OCI-LY1 (cell line): ENCODE data around the gene ATP11A.

ENCODE experiments used
- H2AFZ ChIP-seq: fragments of 200-600 bp; sonication (generic), shearing (Covaris generic); 2 replicates; pipeline ENCODE4 v1.6.0; 2014; ENCODE audit warnings: antibody characterized with exemption, mild to moderate bottlenecking, low read length
- H3F3A ChIP-seq: fragments of 200-600 bp; sonication (generic), shearing (Covaris generic); 2 replicates; pipeline ENCODE4 v1.6.0; 2014; ENCODE audit warnings: mild to moderate bottlenecking, antibody characterized with exemption, low read length, moderate library complexity; ENCODE audit not compliant: insufficient read depth
- H3K27ac ChIP-seq: fragments of 200-600 bp; sonication (generic); 2 replicates; pipeline ENCODE4 v1.5.1; 2014; ENCODE audit warnings: low read length, mixed run types, mild to moderate bottlenecking, low read depth; ENCODE audit not compliant: poor library complexity, severe bottlenecking
- H3K27me3 ChIP-seq: fragments of 200-600 bp; sonication (generic); 2 replicates; pipeline ENCODE4 v1.6.0; 2014; ENCODE audit warnings: antibody characterized with exemption, mild to moderate bottlenecking, low read length, moderate library complexity; ENCODE audit not compliant: insufficient read depth
- H3K36me3 ChIP-seq: fragments of 200-600 bp; sonication (generic); 2 replicates; pipeline ENCODE4 v1.6.1; 2014; ENCODE audit warnings: mild to moderate bottlenecking, antibody characterized with exemption, low read length, moderate library complexity, mixed read lengths; ENCODE audit not compliant: insufficient read depth
- H3K4me1 ChIP-seq: fragments of 200-600 bp; sonication (generic); 2 replicates; pipeline ENCODE4 v1.5.1; 2014; ENCODE audit warnings: mild to moderate bottlenecking, low read length, moderate library complexity; ENCODE audit not compliant: insufficient read depth, severe bottlenecking
- H3K4me2 ChIP-seq: fragments of 200-600 bp; sonication (generic), shearing (Covaris generic); 2 replicates; pipeline ENCODE4 v1.6.1; 2014; ENCODE audit warnings: low read length
- H3K4me3 ChIP-seq: fragments of 200-600 bp; sonication (generic); 2 replicates; pipeline ENCODE4 v1.5.1; 2014; ENCODE audit warnings: low read length, low read depth, mild to moderate bottlenecking, mixed read lengths; ENCODE audit not compliant: poor library complexity, severe bottlenecking
- H3K79me2 ChIP-seq: fragments of 200-600 bp; shearing (Covaris generic); 2 replicates; pipeline ENCODE4 v1.6.1; 2016; ENCODE audit warnings: mixed run types, low read length, mixed read lengths; ENCODE audit not compliant: insufficient read depth
- H3K9ac ChIP-seq: fragments of 200-600 bp; sonication (generic), shearing (Covaris generic); 2 replicates; pipeline ENCODE4 v1.6.1; 2014; ENCODE audit warnings: mild to moderate bottlenecking, low read length, mixed read lengths
- H3K9me2 ChIP-seq: fragments of 200-600 bp; sonication (generic), shearing (Covaris generic); 2 replicates; pipeline ENCODE4 v1.6.1; 2014; ENCODE audit warnings: low read depth, mild to moderate bottlenecking, low read length, mixed read lengths
- H3K9me3 ChIP-seq: fragments of 200-600 bp; shearing (Covaris generic); 2 replicates; pipeline ENCODE4 v1.6.1; 2014; ENCODE audit warnings: low read length, mixed read lengths
- H4K20me1 ChIP-seq: fragments of 200-600 bp; sonication (generic), shearing (Covaris generic); 2 replicates; pipeline ENCODE4 v1.6.0; 2016; ENCODE audit warnings: mild to moderate bottlenecking, low read length; ENCODE audit not compliant: insufficient read depth
- CTCF ChIP-seq: fragments of 200-600 bp; sonication (generic), shearing (Covaris generic); IDR thresholded peaks from 2 replicates; pipeline ENCODE4 v1.5.1; 2017; ENCODE audit warnings: mild to moderate bottlenecking, antibody characterized with exemption, low read length, moderate library complexity, mixed read lengths
- EZH2 ChIP-seq: fragments of 200-600 bp; sonication (generic), shearing (Covaris generic); IDR thresholded peaks from 2 replicates; pipeline ENCODE4 v1.8.0; 2017; ENCODE audit warnings: borderline replicate concordance, mixed run types, mild to moderate bottlenecking, antibody characterized with exemption, low read length, moderate library complexity, mixed read lengths

Gene ATP11A

GRCh38 chr13:112846411-112847115 is 156.7 kb downstream of the ATP11A start:
- H3K27me3 ChIP-seq, result no peaks in the 10 kb centered on the region; the same call in 1 of the 2 replicates
- H3K79me2 ChIP-seq, result no peaks in the 10 kb centered on the region
- no peak overlapping the region for H3K27ac ChIP-seq
- H3K4me1 ChIP-seq, result no peaks in the 10 kb centered on the region
- H3K9ac ChIP-seq, result no peak overlapping the region
- H3K36me3 ChIP-seq, result peaks cover 14% of the 10 kb centered on the region
- no peak overlapping the region for H3K4me2 ChIP-seq
- H3K9me2 ChIP-seq, result no peaks in the 10 kb centered on the region
- H2AFZ ChIP-seq, result no peak overlapping the region
- H3F3A ChIP-seq, result no peaks in the 10 kb centered on the region
- peaks cover 9% of the 10 kb centered on the region; the same call in 1 of the 2 replicates for H3K9me3 ChIP-seq
- no peaks in the 10 kb centered on the region for H4K20me1 ChIP-seq
- no peak overlapping the region for H3K4me3 ChIP-seq
- no peak for TF ChIP-seq EZH2
- TF ChIP-seq CTCF, result no peak

GRCh38 chr13:112849500-112849899 is 159.7 kb downstream of the ATP11A start:
- H3K36me3 ChIP-seq, result peaks cover 10% of the 10 kb centered on the region
- TF ChIP-seq CTCF (no peak), EZH2 (no peak)
- no peak overlapping the region for H2AFZ ChIP-seq
- no peak overlapping the region for H3K27ac ChIP-seq
- no peaks in the 10 kb centered on the region for H3K79me2 ChIP-seq
- no peak overlapping the region for H3K9ac ChIP-seq
- H3K9me2 ChIP-seq, result no peaks in the 10 kb centered on the region
- H3K4me2 ChIP-seq, result no peak overlapping the region
- H3K27me3 ChIP-seq, result no peaks in the 10 kb centered on the region; the same call in 1 of the 2 replicates
- peaks cover 6% of the 10 kb centered on the region; the same call in 1 of the 2 replicates for H3K9me3 ChIP-seq
- no peaks in the 10 kb centered on the region for H3K4me1 ChIP-seq
- no peaks in the 10 kb centered on the region for H4K20me1 ChIP-seq
- H3F3A ChIP-seq, result no peaks in the 10 kb centered on the region
- H3K4me3 ChIP-seq, result no peak overlapping the region

GRCh38 chr13:112850273-112850672 is 160.4 kb downstream of the ATP11A start:
- H3K4me1 ChIP-seq, result no peaks in the 10 kb centered on the region
- H3K36me3 ChIP-seq, result peaks cover 16% of the 10 kb centered on the region
- H3K9me2 ChIP-seq, result no peaks in the 10 kb centered on the region
- H3K79me2 ChIP-seq, result no peaks in the 10 kb centered on the region
- no peaks in the 10 kb centered on the region for H4K20me1 ChIP-seq
- TF ChIP-seq CTCF (no peak), EZH2 (no peak)
- H3K27ac ChIP-seq, result no peak overlapping the region
- H3K27me3 ChIP-seq, result no peaks in the 10 kb centered on the region; the same call in 1 of the 2 replicates
- H3K4me2 ChIP-seq, result no peak overlapping the region
- H3F3A ChIP-seq, result no peaks in the 10 kb centered on the region
- no peak overlapping the region for H2AFZ ChIP-seq
- H3K4me3 ChIP-seq, result no peak overlapping the region
- H3K9me3 ChIP-seq, result peaks cover 6% of the 10 kb centered on the region; the same call in 1 of the 2 replicates
- no peak overlapping the region for H3K9ac ChIP-seq
